HEK293 (cell line): Measurements from ENCODE around the gene LNPEP.
A peak's percentile ranks its signal among the peaks of the same experiment; 100 is the strongest.

Source experiments
- GLIS2 ChIP-seq: fragments of 450-650 bp; formaldehyde crosslinking; IDR thresholded peaks from 2 replicates; pipeline ENCODE4 v1.5.1; 2016; ENCODE audit warnings: missing biosample characterization, missing genetic modification characterization
- KLF17 ChIP-seq: fragments of 450-650 bp; formaldehyde crosslinking; IDR thresholded peaks from 2 replicates; pipeline ENCODE4 v1.5.1; 2016; ENCODE audit warnings: missing biosample characterization, missing genetic modification characterization
- SP3 ChIP-seq: fragments of 450-650 bp; formaldehyde crosslinking; IDR thresholded peaks from 2 replicates; pipeline ENCODE4 v1.5.1; 2016; ENCODE audit warnings: missing biosample characterization, missing genetic modification characterization
- TRIM28 ChIP-seq: IDR thresholded peaks from 2 replicates; pipeline ENCODE4 v1.6.1; 2011; ENCODE audit warnings: low read length, control low read depth, borderline replicate concordance
- ZBTB26 ChIP-seq: fragments of 450-650 bp; formaldehyde crosslinking; optimal IDR thresholded peaks from 2 replicates; pipeline ENCODE3; 2016; ENCODE audit warnings: missing biosample characterization, mild to moderate bottlenecking, missing genetic modification characterization
- ZBTB48 ChIP-seq: fragments of 450-650 bp; formaldehyde crosslinking; IDR thresholded peaks from 2 replicates; pipeline ENCODE4 v1.5.1; 2016; ENCODE audit warnings: missing biosample characterization, missing genetic modification characterization
- ZBTB6 ChIP-seq: fragments of 450-650 bp; formaldehyde crosslinking; IDR thresholded peaks from 2 replicates; pipeline ENCODE4 v1.5.1; 2017; ENCODE audit warnings: missing biosample characterization, missing genetic modification characterization
- ZNF140 ChIP-seq: fragments of 450-650 bp; formaldehyde crosslinking; IDR thresholded peaks from 2 replicates; pipeline ENCODE4 v1.5.1; 2016; ENCODE audit warnings: missing biosample characterization, missing genetic modification characterization
- ZNF175 ChIP-seq: fragments of 450-650 bp; formaldehyde crosslinking; IDR thresholded peaks from 2 replicates; pipeline ENCODE4 v1.5.1; 2016; ENCODE audit warnings: missing biosample characterization, missing genetic modification characterization
- ZNF184 ChIP-seq: fragments of 450-650 bp; IDR thresholded peaks from 2 replicates; pipeline ENCODE4 v1.5.1; 2018; ENCODE audit warnings: missing biosample characterization, mild to moderate bottlenecking, missing genetic modification characterization
- ZNF202 ChIP-seq: fragments of 450-650 bp; formaldehyde crosslinking; IDR thresholded peaks from 2 replicates; pipeline ENCODE4 v1.5.1; 2016; ENCODE audit warnings: missing biosample characterization, missing genetic modification characterization, borderline replicate concordance
- ZNF366 ChIP-seq: fragments of 450-650 bp; formaldehyde crosslinking; conservative IDR thresholded peaks from 2 replicates; pipeline ENCODE4 v1.5.1; 2016; ENCODE audit warnings: missing biosample characterization, missing genetic modification characterization
- ZNF404 ChIP-seq: fragments of 450-650 bp; formaldehyde crosslinking; IDR thresholded peaks from 2 replicates; pipeline ENCODE4 v1.5.1; 2017; ENCODE audit warnings: missing biosample characterization, missing genetic modification characterization
- ZNF449 ChIP-seq: fragments of 450-650 bp; formaldehyde crosslinking; IDR thresholded peaks from 2 replicates; pipeline ENCODE4 v1.5.1; 2017; ENCODE audit warnings: missing biosample characterization, mild to moderate bottlenecking, missing genetic modification characterization, moderate library complexity
- ZNF473 ChIP-seq: fragments of 450-650 bp; formaldehyde crosslinking; IDR thresholded peaks from 2 replicates; pipeline ENCODE4 v1.5.1; 2017; ENCODE audit warnings: missing biosample characterization, missing genetic modification characterization
- ZNF48 ChIP-seq: fragments of 450-650 bp; formaldehyde crosslinking; IDR thresholded peaks from 2 replicates; pipeline ENCODE4 v1.5.1; 2016; ENCODE audit warnings: missing biosample characterization, missing genetic modification characterization
- ZNF548 ChIP-seq: fragments of 450-650 bp; formaldehyde crosslinking; IDR thresholded peaks from 2 replicates; pipeline ENCODE4 v1.5.1; 2016; ENCODE audit warnings: missing biosample characterization, missing genetic modification characterization
- ZNF571 ChIP-seq: fragments of 450-650 bp; formaldehyde crosslinking; IDR thresholded peaks from 2 replicates; pipeline ENCODE4 v1.5.0; 2017; ENCODE audit warnings: missing biosample characterization, missing genetic modification characterization
- ZNF596 ChIP-seq: fragments of 450-650 bp; IDR thresholded peaks from 2 replicates; pipeline ENCODE4 v1.5.0; 2018; ENCODE audit warnings: missing biosample characterization, mild to moderate bottlenecking, missing genetic modification characterization, moderate library complexity
- ZNF660 ChIP-seq: fragments of 450-650 bp; IDR thresholded peaks from 2 replicates; pipeline ENCODE4 v1.5.1; 2018; ENCODE audit warnings: missing biosample characterization, mild to moderate bottlenecking, missing genetic modification characterization
- ZNF677 ChIP-seq: fragments of 450-650 bp; IDR thresholded peaks from 2 replicates; pipeline ENCODE4 v1.5.0; 2018; ENCODE audit warnings: missing biosample characterization, mild to moderate bottlenecking, missing genetic modification characterization, moderate library complexity
- ZNF701 ChIP-seq: fragments of 450-650 bp; formaldehyde crosslinking; IDR thresholded peaks from 2 replicates; pipeline ENCODE4 v1.5.1; 2016; ENCODE audit warnings: missing biosample characterization, missing genetic modification characterization
- ZNF776 ChIP-seq: fragments of 450-650 bp; formaldehyde crosslinking; IDR thresholded peaks from 2 replicates; pipeline ENCODE4 v1.5.0; 2017; ENCODE audit warnings: missing biosample characterization, missing genetic modification characterization, borderline replicate concordance
- ZNF785 ChIP-seq: fragments of 450-650 bp; formaldehyde crosslinking; IDR thresholded peaks from 2 replicates; pipeline ENCODE4 v1.5.1; 2016; ENCODE audit warnings: missing biosample characterization, missing genetic modification characterization
- ZNF843 ChIP-seq: fragments of 450-650 bp; formaldehyde crosslinking; IDR thresholded peaks from 2 replicates; pipeline ENCODE4 v1.5.1; 2016; ENCODE audit warnings: missing biosample characterization, missing genetic modification characterization
- ZSCAN16 ChIP-seq: fragments of 450-650 bp; formaldehyde crosslinking; IDR thresholded peaks from 2 replicates; pipeline ENCODE4 v1.5.1; 2016; ENCODE audit warnings: missing biosample characterization, missing genetic modification characterization
- TF ChIP-seq, protein P1 (sequence below): fragments of 450-650 bp; formaldehyde crosslinking; IDR thresholded peaks from 2 replicates; pipeline ENCODE4 v1.5.1; 2016; ENCODE audit warnings: missing biosample characterization, missing genetic modification characterization
- TF ChIP-seq, protein P2 (sequence below): fragments of 450-650 bp; formaldehyde crosslinking; IDR thresholded peaks from 2 replicates; pipeline ENCODE4 v1.5.1; 2016; ENCODE audit warnings: missing biosample characterization, missing genetic modification characterization
- TF ChIP-seq, protein P3 (sequence below): fragments of 450-650 bp; formaldehyde crosslinking; IDR thresholded peaks from 2 replicates; pipeline ENCODE4 v1.5.0; 2017; ENCODE audit warnings: missing biosample characterization, missing genetic modification characterization, borderline replicate concordance

Gene LNPEP

GRCh38 chr5:96934708-96935558, 947 bp upstream of the LNPEP start (continued):
- no peak for TF ChIP-seq ZNF140 (tag by site-specific recombination)
- peak; percentile 86 for TF ChIP-seq ZNF184 (tag by site-specific recombination)
- TF ChIP-seq ZBTB48 (tag by site-specific recombination), result peak; percentile 94
- peak; percentile 84 for TF ChIP-seq ZNF449 (tag by site-specific recombination)
- TF ChIP-seq ZNF785 (tag by site-specific recombination), result no peak
- TF ChIP-seq ZNF571 (tag by site-specific recombination), result no peak
- TF ChIP-seq SP3 (tag by site-specific recombination), result peak; percentile 85
- peak; percentile 86 for TF ChIP-seq ZNF843
- no peak for TF ChIP-seq TRIM28
- TF ChIP-seq ZNF776 (tag by site-specific recombination), result no peak
- TF ChIP-seq ZNF677 (tag by site-specific recombination), result no peak
- TF ChIP-seq ZNF473 (tag by site-specific recombination), result no peak
- TF ChIP-seq, protein P1, sequence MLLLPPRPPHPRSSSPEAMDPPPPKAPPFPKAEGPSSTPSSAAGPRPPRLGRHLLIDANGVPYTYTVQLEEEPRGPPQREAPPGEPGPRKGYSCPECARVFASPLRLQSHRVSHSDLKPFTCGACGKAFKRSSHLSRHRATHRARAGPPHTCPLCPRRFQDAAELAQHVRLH (tag by site-specific recombination), result peak; percentile 69
- TF ChIP-seq, protein P2, sequence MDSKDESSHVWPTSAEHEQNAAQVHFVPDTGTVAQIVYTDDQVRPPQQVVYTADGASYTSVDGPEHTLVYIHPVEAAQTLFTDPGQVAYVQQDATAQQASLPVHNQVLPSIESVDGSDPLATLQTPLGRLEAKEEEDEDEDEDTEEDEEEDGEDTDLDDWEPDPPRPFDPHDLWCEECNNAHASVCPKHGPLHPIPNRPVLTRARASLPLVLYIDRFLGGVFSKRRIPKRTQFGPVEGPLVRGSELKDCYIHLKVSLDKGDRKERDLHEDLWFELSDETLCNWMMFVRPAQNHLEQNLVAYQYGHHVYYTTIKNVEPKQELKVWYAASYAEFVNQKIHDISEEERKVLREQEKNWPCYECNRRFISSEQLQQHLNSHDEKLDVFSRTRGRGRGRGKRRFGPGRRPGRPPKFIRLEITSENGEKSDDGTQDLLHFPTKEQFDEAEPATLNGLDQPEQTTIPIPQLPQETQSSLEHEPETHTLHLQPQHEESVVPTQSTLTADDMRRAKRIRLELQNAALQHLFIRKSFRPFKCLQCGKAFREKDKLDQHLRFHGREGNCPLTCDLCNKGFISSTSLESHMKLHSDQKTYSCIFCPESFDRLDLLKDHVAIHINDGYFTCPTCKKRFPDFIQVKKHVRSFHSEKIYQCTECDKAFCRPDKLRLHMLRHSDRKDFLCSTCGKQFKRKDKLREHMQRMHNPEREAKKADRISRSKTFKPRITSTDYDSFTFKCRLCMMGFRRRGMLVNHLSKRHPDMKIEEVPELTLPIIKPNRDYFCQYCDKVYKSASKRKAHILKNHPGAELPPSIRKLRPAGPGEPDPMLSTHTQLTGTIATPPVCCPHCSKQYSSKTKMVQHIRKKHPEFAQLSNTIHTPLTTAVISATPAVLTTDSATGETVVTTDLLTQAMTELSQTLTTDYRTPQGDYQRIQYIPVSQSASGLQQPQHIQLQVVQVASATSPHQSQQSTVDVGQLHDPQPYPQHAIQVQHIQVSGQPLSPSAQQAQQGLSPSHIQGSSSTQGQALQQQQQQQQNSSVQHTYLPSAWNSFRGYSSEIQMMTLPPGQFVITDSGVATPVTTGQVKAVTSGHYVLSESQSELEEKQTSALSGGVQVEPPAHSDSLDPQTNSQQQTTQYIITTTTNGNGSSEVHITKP (tag by site-specific recombination), result peak; percentile 97
- TF ChIP-seq ZNF366 (tag by site-specific recombination), result peak; percentile 60; the same call in 1 of the 2 replicates
- peak; percentile 88 for TF ChIP-seq ZNF596
- TF ChIP-seq KLF17 (tag by site-specific recombination), result peak; percentile 80
- TF ChIP-seq GLIS2 (tag by site-specific recombination), result peak; percentile 100
- TF ChIP-seq ZNF48, result no peak
- TF ChIP-seq ZBTB6, result peak; percentile 66; the same call in 1 of the 2 replicates
- no peak; the same call in 1 of the 2 replicates for TF ChIP-seq ZNF202
- TF ChIP-seq ZSCAN16 (tag by site-specific recombination), result peak; percentile 37; the same call in 1 of the 2 replicates
- peak; percentile 96 for TF ChIP-seq ZNF660
- TF ChIP-seq ZNF175 (tag by site-specific recombination), result no peak
- no peak for TF ChIP-seq ZNF701 (tag by site-specific recombination)
- TF ChIP-seq ZNF404 (tag by site-specific recombination), result no peak
- TF ChIP-seq ZNF548 (tag by site-specific recombination), result no peak
- TF ChIP-seq, protein P3, sequence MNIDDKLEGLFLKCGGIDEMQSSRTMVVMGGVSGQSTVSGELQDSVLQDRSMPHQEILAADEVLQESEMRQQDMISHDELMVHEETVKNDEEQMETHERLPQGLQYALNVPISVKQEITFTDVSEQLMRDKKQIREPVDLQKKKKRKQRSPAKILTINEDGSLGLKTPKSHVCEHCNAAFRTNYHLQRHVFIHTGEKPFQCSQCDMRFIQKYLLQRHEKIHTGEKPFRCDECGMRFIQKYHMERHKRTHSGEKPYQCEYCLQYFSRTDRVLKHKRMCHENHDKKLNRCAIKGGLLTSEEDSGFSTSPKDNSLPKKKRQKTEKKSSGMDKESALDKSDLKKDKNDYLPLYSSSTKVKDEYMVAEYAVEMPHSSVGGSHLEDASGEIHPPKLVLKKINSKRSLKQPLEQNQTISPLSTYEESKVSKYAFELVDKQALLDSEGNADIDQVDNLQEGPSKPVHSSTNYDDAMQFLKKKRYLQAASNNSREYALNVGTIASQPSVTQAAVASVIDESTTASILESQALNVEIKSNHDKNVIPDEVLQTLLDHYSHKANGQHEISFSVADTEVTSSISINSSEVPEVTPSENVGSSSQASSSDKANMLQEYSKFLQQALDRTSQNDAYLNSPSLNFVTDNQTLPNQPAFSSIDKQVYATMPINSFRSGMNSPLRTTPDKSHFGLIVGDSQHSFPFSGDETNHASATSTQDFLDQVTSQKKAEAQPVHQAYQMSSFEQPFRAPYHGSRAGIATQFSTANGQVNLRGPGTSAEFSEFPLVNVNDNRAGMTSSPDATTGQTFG (tag by site-specific recombination), result no peak
- TF ChIP-seq ZBTB26 (tag by site-specific recombination), result peak; percentile 90
